GM23248 (cell line): Measurements from ENCODE around the gene HLA-DQA2. TPM values are rescaled to one million over a fixed set of nuclear protein-coding genes. Genes with fewer than 3 reads are reported as not detected.
"Not testable (repeated sequence)": the region's sequence is repeated elsewhere in the genome, so short reads cannot be mapped to it uniquely, and the experiment has no call there.

ENCODE experiments used
- DNase-seq: peaks from one replicate; pipeline ENCODE4 v3.0.0-alpha.2; 2015
- H2AFZ ChIP-seq: fragments of 200-600 bp; sonication (generic); 2 replicates; pipeline ENCODE4 v1.6.1; 2016; ENCODE audit warnings: antibody characterized with exemption
- H3F3A ChIP-seq: fragments of 200-600 bp; sonication (generic); 2 replicates; pipeline ENCODE4 v1.6.1; 2016; ENCODE audit warnings: mild to moderate bottlenecking, antibody characterized with exemption, mixed run types; ENCODE audit not compliant: insufficient read depth
- H3K27ac ChIP-seq: fragments of 200-600 bp; sonication (generic); 2 replicates; pipeline ENCODE4 v1.5.1; 2016; ENCODE audit warnings: mild to moderate bottlenecking
- H3K27me3 ChIP-seq: fragments of 200-600 bp; sonication (generic); replicated peaks from 2 replicates; pipeline ENCODE4 v1.6.1; 2016; ENCODE audit warnings: mild to moderate bottlenecking; ENCODE audit not compliant: insufficient read depth
- H3K36me3 ChIP-seq: fragments of 200-600 bp; sonication (generic); 2 replicates; pipeline ENCODE4 v1.6.1; 2016; ENCODE audit warnings: low read depth, mild to moderate bottlenecking
- H3K4me1 ChIP-seq: fragments of 200-600 bp; sonication (generic); 2 replicates; pipeline ENCODE4 v1.6.1; 2016; ENCODE audit warnings: mild to moderate bottlenecking; ENCODE audit not compliant: insufficient read depth
- H3K4me2 ChIP-seq: fragments of 200-600 bp; sonication (generic); one replicate; pipeline ENCODE4 v1.6.1; 2016; ENCODE audit warnings: mild to moderate bottlenecking; ENCODE audit not compliant: unreplicated experiment
- H3K4me3 ChIP-seq: fragments of 200-600 bp; sonication (generic); 2 replicates; pipeline ENCODE4 v1.5.1; 2016; ENCODE audit warnings: mild to moderate bottlenecking
- H3K79me2 ChIP-seq: fragments of 200-600 bp; sonication (generic); 2 replicates; pipeline ENCODE4 v1.6.1; 2016; ENCODE audit warnings: mild to moderate bottlenecking; ENCODE audit not compliant: insufficient read depth
- H3K9ac ChIP-seq: fragments of 200-600 bp; sonication (generic); 2 replicates; pipeline ENCODE4 v1.6.1; 2016; ENCODE audit warnings: mild to moderate bottlenecking
- H3K9me2 ChIP-seq: fragments of 200-600 bp; sonication (generic); 2 replicates; pipeline ENCODE4 v1.6.1; 2016; ENCODE audit warnings: mixed run types, mild to moderate bottlenecking, moderate library complexity; ENCODE audit not compliant: insufficient read depth
- H3K9me3 ChIP-seq: fragments of 200-600 bp; sonication (generic); one replicate; pipeline ENCODE4 v1.6.1; 2017; ENCODE audit warnings: low read depth
- H4K20me1 ChIP-seq: fragments of 200-600 bp; sonication (generic); 2 replicates; pipeline ENCODE4 v1.6.0; 2016; ENCODE audit not compliant: insufficient read depth
- EZH2 ChIP-seq: fragments of 200-600 bp; sonication (generic); IDR thresholded peaks from 2 replicates; pipeline ENCODE4 v1.6.1; 2018; ENCODE audit warnings: antibody characterized with exemption, mild to moderate bottlenecking; ENCODE audit not compliant: insufficient read depth, poor library complexity, severe bottlenecking
- EZH2phosphoT487 ChIP-seq: fragments of 200-600 bp; sonication (generic); IDR thresholded peaks from 2 replicates; pipeline ENCODE4 v1.6.1; 2018; ENCODE audit warnings: antibody characterized with exemption, moderate library complexity, mild to moderate bottlenecking, low read depth; ENCODE audit not compliant: insufficient read depth
- WGBS, 2 experiments: methylation state at CpG; one replicate each; pipeline ENCODE4 v1.1.6; 2015 to 2017; ENCODE audit warnings: low lambda C conversion rate in 2 of 2, low coverage in 1 of 2; ENCODE audit errors: missing lambda C conversion rate in 2 of 2; 5-methylcytosine and 5-hydroxymethylcytosine counted together
- in situ Hi-C: fragments of 300-500 bp; cut with MboI; formaldehyde crosslinking; loops from 2 replicates; pipeline ENCODE4 v1.15.0; 2020
- polyA plus RNA-seq: library from polyadenylated mRNA; unstranded; fragments of >200 nt; fragmentation: Nextera tagmentation; extraction: Ambion mirVana; gene quantifications from 2 replicates; pipeline ENCODE4 v1.2.1, GENCODE V29; 2016
- total RNA-seq: library from RNA; depleted of rRNA; stranded (reverse); fragments of >200 nt; shearing (Covaris generic); gene quantifications from 2 replicates; pipeline ENCODE4 v1.2.3, GENCODE V29; 2014

Gene HLA-DQA2
- total and polyA plus RNA-seq, 2 experiments from 2014 or later, result not detected

- TF ChIP-seq EZH2phosphoT487, result no peak
- no peak for TF ChIP-seq EZH2
- in situ Hi-C loops, result no loop called here
- H3K9ac ChIP-seq, result no peak overlapping the region
- peaks cover 29% of the 10 kb centered on the region for H3K27me3 ChIP-seq
- H3F3A ChIP-seq, result no peaks in the 10 kb centered on the region
- no peak overlapping the region for H3K4me3 ChIP-seq
- no peak overlapping the region for H3K4me2 ChIP-seq
- 33 to 37% methylated on average over 4 of the region's 4 CpGs for WGBS, 2 experiments
- H3K9me2 ChIP-seq, result no peaks in the 10 kb centered on the region
- no peaks in the 10 kb centered on the region for H3K36me3 ChIP-seq
- no peaks in the 10 kb centered on the region for H3K79me2 ChIP-seq
- DNase-seq, result no peak
- H3K9me3 ChIP-seq, result no peaks in the 10 kb centered on the region
- no peaks in the 10 kb centered on the region for H4K20me1 ChIP-seq
- H2AFZ ChIP-seq, result no peak overlapping the region
- no peaks in the 10 kb centered on the region for H3K4me1 ChIP-seq
- no peak overlapping the region for H3K27ac ChIP-seq
Measured at GRCh38 chr6:32703347-32703746, 37.8 kb upstream of the HLA-DQA2 start.

- H3K27ac ChIP-seq, DNase-seq, H3F3A ChIP-seq, H3K4me1 ChIP-seq, H3K4me3 ChIP-seq, H3K9me3 ChIP-seq, H3K36me3 ChIP-seq, H3K79me2 ChIP-seq, H3K9ac ChIP-seq, H2AFZ ChIP-seq, H3K4me2 ChIP-seq, in situ Hi-C loops, H4K20me1 ChIP-seq, H3K9me2 ChIP-seq: not testable (repeated sequence)
- WGBS, 2 experiments, result 56 to 63% methylated on average over 3 of the region's 3 CpGs
- H3K27me3 ChIP-seq, result peaks cover 22% of the 10 kb centered on the region
Measured at GRCh38 chr6:32705164-32705563, 36.0 kb upstream of the HLA-DQA2 start.

GRCh38 chr6:32709625-32710024, 31.6 kb upstream of the HLA-DQA2 start:
- no peak for TF ChIP-seq EZH2phosphoT487
- no peak for TF ChIP-seq EZH2
- no peaks in the 10 kb centered on the region for H3K36me3 ChIP-seq
- H3K4me3 ChIP-seq, result no peak overlapping the region
- H3K9me2 ChIP-seq, result no peaks in the 10 kb centered on the region
- no peaks in the 10 kb centered on the region for H4K20me1 ChIP-seq
- H3K79me2 ChIP-seq, result no peaks in the 10 kb centered on the region
- no peak overlapping the region for H2AFZ ChIP-seq
- H3F3A ChIP-seq, result no peaks in the 10 kb centered on the region
- H3K9ac ChIP-seq, result no peak overlapping the region
- no peaks in the 10 kb centered on the region; the same call in 1 of the 2 replicates for H3K27me3 ChIP-seq
- in situ Hi-C loops, result no loop called here
- no peak overlapping the region for H3K27ac ChIP-seq
- no peak for DNase-seq
- H3K9me3 ChIP-seq, result no peaks in the 10 kb centered on the region
- no peak overlapping the region for H3K4me2 ChIP-seq
- no peaks in the 10 kb centered on the region for H3K4me1 ChIP-seq

- Histone ChIP-seq H3K27ac (no peak overlapping the region), H3K4me2 (no peak overlapping the region), H3K4me1 (no peaks in the 10 kb centered on the region), H3K4me3 (no peak overlapping the region), H3K79me2 (no peaks in the 10 kb centered on the region), H2AFZ (no peak overlapping the region), H3K9me3 (no peaks in the 10 kb centered on the region), H3K9ac (no peak overlapping the region), H3K9me2 (no peaks in the 10 kb centered on the region), H3K27me3 (no peaks in the 10 kb centered on the region; the same call in 1 of the 2 replicates), H3F3A (no peaks in the 10 kb centered on the region), H3K36me3 (no peaks in the 10 kb centered on the region), H4K20me1 (no peaks in the 10 kb centered on the region)
- in situ Hi-C loops, result no loop called here
- no peak for DNase-seq
- no peak for TF ChIP-seq EZH2
- TF ChIP-seq EZH2phosphoT487, result no peak
Measured at GRCh38 chr6:32713241-32713640, 27.9 kb upstream of the HLA-DQA2 start.

- no peak overlapping the region for H2AFZ ChIP-seq
- H3K36me3 ChIP-seq, result no peaks in the 10 kb centered on the region
- no peaks in the 10 kb centered on the region for H3K9me3 ChIP-seq
- in situ Hi-C loops, result no loop called here
- WGBS, 2 experiments, result 33 to 40% methylated on average over 3 of the region's 3 CpGs
- H3K27ac ChIP-seq, result no peak overlapping the region
- H3F3A ChIP-seq, result no peaks in the 10 kb centered on the region
- no peaks in the 10 kb centered on the region for H3K9me2 ChIP-seq
- DNase-seq, result no peak
- no peaks in the 10 kb centered on the region for H3K79me2 ChIP-seq
- H3K4me3 ChIP-seq, result no peak overlapping the region
- TF ChIP-seq EZH2phosphoT487 (no peak), EZH2 (no peak)
- H4K20me1 ChIP-seq, result no peaks in the 10 kb centered on the region
- H3K27me3 ChIP-seq, result no peaks in the 10 kb centered on the region; the same call in 1 of the 2 replicates
- H3K4me1 ChIP-seq, result no peaks in the 10 kb centered on the region
- H3K9ac ChIP-seq, result no peak overlapping the region
- H3K4me2 ChIP-seq, result no peak overlapping the region
Measured at GRCh38 chr6:32716396-32716795, 24.8 kb upstream of the HLA-DQA2 start.
